ENCODE data around the gene RNF144A. TPM values are rescaled to one million over a fixed set of nuclear protein-coding genes. Genes with fewer than 3 reads are reported as not detected.

The RNF144A gene
- total RNA-seq, 1 experiment from 2014 or later: 13.6 TPM

DNA sequence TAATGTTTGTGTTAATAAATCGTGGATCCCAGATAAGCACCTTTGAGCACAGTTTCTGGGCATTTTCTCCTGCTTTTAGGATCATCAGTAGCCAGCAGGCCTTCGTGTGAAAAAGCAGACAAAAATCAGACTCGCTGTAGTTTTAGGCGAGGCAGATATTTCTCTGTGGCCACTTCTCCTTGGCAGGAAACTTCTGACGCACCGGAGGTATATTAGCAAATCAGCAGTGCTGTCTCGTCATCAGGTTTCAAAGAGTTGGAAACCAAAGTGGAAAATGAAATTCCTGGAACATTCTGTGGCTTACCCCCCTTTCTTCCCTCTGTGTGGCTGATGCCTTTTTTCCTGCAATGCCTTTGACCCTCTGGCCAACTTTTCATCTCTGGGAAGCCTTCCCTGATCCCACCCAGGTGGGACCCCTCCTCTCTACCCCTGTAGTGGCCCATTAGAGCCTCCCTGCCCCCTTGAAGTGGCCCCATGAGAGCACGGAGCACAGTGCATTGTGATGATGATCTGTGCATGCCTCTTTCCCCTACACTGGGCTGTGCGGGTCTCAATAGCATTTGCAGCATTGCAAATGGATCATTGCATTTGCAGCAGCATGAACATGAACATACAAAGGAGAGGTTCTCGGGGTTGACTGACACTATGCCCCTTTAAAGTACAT is 93.3 kb downstream of the RNF144A start:
- ChIA-PET CTCF (interaction anchor here (1.2 kb wide), 1 partner anchor 113 kb away, joined by 3 read pairs; no protein-coding TSS in a partner anchor), POLR2A (no interaction called here)
- peak; percentile 50 for ATAC-seq
- Mint-ChIP-seq H3K4me3 (no peak overlapping the region), H3K27ac (no peak overlapping the region), H3K9me3 (no peaks in the 10 kb centered on the region), H3K4me1 (peaks cover 7% of the 10 kb centered on the region), H3K36me3 (no peaks in the 10 kb centered on the region), H3K27me3 (ENCODE audit: low read depth) (no peaks in the 10 kb centered on the region)
- DNase-seq (ENCODE audit: low spot score): no peak
- TF ChIP-seq NR3C1 (CRISPR knock-in tag; conservative IDR thresholded peaks at IDR 0.05; ENCODE audit: low read depth) (no peak), ZNF671 (CRISPR knock-in tag; IDR thresholded peaks at IDR 0.05) (no peak), CREB1 (CRISPR knock-in tag; IDR thresholded peaks at IDR 0.05) (no peak)
- TF ChIP-seq, protein P1, sequence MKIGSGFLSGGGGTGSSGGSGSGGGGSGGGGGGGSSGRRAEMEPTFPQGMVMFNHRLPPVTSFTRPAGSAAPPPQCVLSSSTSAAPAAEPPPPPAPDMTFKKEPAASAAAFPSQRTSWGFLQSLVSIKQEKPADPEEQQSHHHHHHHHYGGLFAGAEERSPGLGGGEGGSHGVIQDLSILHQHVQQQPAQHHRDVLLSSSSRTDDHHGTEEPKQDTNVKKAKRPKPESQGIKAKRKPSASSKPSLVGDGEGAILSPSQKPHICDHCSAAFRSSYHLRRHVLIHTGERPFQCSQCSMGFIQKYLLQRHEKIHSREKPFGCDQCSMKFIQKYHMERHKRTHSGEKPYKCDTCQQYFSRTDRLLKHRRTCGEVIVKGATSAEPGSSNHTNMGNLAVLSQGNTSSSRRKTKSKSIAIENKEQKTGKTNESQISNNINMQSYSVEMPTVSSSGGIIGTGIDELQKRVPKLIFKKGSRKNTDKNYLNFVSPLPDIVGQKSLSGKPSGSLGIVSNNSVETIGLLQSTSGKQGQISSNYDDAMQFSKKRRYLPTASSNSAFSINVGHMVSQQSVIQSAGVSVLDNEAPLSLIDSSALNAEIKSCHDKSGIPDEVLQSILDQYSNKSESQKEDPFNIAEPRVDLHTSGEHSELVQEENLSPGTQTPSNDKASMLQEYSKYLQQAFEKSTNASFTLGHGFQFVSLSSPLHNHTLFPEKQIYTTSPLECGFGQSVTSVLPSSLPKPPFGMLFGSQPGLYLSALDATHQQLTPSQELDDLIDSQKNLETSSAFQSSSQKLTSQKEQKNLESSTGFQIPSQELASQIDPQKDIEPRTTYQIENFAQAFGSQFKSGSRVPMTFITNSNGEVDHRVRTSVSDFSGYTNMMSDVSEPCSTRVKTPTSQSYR (CRISPR knock-in tag; IDR thresholded peaks at IDR 0.05): no peak

DNA sequence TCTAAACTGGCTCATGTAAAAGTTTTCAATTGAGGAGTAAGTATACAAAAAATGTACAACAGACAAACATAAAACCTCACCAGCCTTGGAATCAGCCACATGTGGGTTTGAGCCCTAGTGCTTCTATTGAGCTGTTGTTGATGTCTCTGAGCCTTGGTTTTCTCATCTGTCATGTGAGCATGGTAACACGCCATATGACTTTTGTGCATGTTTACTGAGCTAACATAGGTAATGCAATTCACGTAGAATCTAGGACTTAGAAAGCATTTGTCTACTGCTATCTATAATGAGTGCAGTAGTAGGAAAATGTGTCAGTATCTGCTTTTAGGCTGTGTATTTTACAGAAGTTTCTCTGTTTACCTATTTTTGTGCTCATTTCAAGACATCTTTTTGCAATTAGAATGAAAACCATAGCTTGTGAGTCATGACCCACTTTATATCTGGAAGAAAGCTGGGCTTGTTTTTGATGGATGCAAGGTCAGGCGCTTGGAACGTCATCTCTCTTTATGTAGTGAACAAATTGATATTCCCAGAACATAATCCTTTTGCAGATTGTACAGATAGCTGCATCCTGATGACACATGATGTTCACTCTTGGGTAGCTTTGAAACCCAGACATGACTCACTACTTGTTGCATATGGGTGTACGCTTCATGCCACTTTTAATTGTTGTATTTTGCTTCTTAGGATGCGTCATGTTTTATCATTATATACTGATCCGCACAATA is 94.3 kb downstream of the RNF144A start:
- TF ChIP-seq RORB (CRISPR knock-in tag; IDR thresholded peaks at IDR 0.05) (no peak), FOXP1 (CRISPR knock-in tag; IDR thresholded peaks at IDR 0.05; ENCODE audit: borderline replicate concordance) (no peak), GTF2I (CRISPR knock-in tag; conservative IDR thresholded peaks at IDR 0.05) (no peak), TEAD1 (CRISPR knock-in tag; IDR thresholded peaks at IDR 0.05) (no peak)
- TF ChIP-seq, protein P2, sequence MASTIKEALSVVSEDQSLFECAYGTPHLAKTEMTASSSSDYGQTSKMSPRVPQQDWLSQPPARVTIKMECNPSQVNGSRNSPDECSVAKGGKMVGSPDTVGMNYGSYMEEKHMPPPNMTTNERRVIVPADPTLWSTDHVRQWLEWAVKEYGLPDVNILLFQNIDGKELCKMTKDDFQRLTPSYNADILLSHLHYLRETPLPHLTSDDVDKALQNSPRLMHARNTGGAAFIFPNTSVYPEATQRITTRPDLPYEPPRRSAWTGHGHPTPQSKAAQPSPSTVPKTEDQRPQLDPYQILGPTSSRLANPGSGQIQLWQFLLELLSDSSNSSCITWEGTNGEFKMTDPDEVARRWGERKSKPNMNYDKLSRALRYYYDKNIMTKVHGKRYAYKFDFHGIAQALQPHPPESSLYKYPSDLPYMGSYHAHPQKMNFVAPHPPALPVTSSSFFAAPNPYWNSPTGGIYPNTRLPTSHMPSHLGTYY (CRISPR knock-in tag; IDR thresholded peaks at IDR 0.05): no peak
- TF ChIP-seq, protein P3, sequence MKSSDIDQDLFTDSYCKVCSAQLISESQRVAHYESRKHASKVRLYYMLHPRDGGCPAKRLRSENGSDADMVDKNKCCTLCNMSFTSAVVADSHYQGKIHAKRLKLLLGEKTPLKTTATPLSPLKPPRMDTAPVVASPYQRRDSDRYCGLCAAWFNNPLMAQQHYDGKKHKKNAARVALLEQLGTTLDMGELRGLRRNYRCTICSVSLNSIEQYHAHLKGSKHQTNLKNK (CRISPR knock-in tag; IDR thresholded peaks at IDR 0.05): no peak
- ChIA-PET POLR2A (no interaction called here), CTCF (no interaction called here)
- DNase-seq (ENCODE audit: low spot score) (no peak), ATAC-seq (no peak)
- Mint-ChIP-seq H3K27ac (no peak overlapping the region), H3K27me3 (ENCODE audit: low read depth) (no peaks in the 10 kb centered on the region), H3K9me3 (no peaks in the 10 kb centered on the region), H3K4me1 (peaks cover 7% of the 10 kb centered on the region), H3K4me3 (no peak overlapping the region), H3K36me3 (no peaks in the 10 kb centered on the region)

DNA sequence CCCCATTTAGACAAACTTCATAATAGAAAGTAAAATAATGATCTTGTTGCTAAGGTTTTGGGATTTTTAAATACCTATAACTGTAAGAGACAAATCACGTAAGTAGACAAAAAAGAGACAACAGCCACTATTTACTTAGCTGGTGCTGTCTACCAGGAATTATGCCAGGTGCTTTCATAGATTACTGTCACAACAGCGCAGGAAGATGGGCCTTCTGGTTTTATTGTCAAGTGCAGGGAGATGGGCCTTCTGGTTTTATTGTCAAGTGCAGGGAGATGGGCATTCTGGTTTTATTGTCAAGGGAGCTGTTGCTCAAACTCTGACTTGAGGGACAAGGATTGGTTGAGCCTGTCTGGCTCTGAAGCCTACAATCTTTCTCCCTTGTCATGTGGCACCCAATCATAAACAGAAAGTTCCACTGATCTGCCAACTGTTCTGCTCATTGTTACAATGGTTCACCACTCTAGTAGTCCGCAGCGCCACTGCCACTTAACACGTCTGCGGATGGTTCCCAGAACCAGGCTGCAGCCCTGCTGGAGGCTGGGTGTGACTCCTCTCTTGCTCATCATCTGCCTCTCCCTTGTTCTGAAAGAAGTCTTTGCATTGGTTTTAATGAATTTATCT is 95.0 kb downstream of the RNF144A start:
- no peaks in the 10 kb centered on the region for H3K27me3 Mint-ChIP-seq (ENCODE audit: low read depth)
- ChIA-PET POLR2A (no interaction called here), CTCF (no interaction called here)
- no peaks in the 10 kb centered on the region for H3K36me3 Mint-ChIP-seq
- ATAC-seq: no peak
- DNase-seq (ENCODE audit: low spot score): no peak
- H3K4me1 Mint-ChIP-seq: peaks cover 7% of the 10 kb centered on the region
- H3K27ac Mint-ChIP-seq: no peak overlapping the region
- no peaks in the 10 kb centered on the region for H3K9me3 Mint-ChIP-seq
- no peak overlapping the region for H3K4me3 Mint-ChIP-seq
- TF ChIP-seq ELF4 (CRISPR knock-in tag; IDR thresholded peaks at IDR 0.05; ENCODE audit: low read depth) (no peak), ZNF263 (CRISPR knock-in tag; IDR thresholded peaks at IDR 0.05; ENCODE audit: low read depth) (no peak), ZNF671 (CRISPR knock-in tag; IDR thresholded peaks at IDR 0.05) (no peak), TP53 (CRISPR knock-in tag; IDR thresholded peaks at IDR 0.05) (no peak), RORB (CRISPR knock-in tag; IDR thresholded peaks at IDR 0.05) (no peak), ZNF396 (CRISPR knock-in tag; IDR thresholded peaks at IDR 0.05; ENCODE audit: borderline replicate concordance) (no peak), FOXK1 (CRISPR knock-in tag; IDR thresholded peaks at IDR 0.05) (no peak), PRRX2 (CRISPR knock-in tag; IDR thresholded peaks at IDR 0.05) (no peak), ZNF416 (CRISPR knock-in tag; IDR thresholded peaks at IDR 0.05) (no peak), SOX15 (CRISPR knock-in tag; IDR thresholded peaks at IDR 0.05) (no peak)
- TF ChIP-seq, protein P4, sequence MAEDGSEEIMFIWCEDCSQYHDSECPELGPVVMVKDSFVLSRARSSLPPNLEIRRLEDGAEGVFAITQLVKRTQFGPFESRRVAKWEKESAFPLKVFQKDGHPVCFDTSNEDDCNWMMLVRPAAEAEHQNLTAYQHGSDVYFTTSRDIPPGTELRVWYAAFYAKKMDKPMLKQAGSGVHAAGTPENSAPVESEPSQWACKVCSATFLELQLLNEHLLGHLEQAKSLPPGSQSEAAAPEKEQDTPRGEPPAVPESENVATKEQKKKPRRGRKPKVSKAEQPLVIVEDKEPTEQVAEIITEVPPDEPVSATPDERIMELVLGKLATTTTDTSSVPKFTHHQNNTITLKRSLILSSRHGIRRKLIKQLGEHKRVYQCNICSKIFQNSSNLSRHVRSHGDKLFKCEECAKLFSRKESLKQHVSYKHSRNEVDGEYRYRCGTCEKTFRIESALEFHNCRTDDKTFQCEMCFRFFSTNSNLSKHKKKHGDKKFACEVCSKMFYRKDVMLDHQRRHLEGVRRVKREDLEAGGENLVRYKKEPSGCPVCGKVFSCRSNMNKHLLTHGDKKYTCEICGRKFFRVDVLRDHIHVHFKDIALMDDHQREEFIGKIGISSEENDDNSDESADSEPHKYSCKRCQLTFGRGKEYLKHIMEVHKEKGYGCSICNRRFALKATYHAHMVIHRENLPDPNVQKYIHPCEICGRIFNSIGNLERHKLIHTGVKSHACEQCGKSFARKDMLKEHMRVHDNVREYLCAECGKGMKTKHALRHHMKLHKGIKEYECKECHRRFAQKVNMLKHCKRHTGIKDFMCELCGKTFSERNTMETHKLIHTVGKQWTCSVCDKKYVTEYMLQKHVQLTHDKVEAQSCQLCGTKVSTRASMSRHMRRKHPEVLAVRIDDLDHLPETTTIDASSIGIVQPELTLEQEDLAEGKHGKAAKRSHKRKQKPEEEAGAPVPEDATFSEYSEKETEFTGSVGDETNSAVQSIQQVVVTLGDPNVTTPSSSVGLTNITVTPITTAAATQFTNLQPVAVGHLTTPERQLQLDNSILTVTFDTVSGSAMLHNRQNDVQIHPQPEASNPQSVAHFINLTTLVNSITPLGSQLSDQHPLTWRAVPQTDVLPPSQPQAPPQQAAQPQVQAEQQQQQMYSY (CRISPR knock-in tag; IDR thresholded peaks at IDR 0.05): no peak
- TF ChIP-seq, protein P5, sequence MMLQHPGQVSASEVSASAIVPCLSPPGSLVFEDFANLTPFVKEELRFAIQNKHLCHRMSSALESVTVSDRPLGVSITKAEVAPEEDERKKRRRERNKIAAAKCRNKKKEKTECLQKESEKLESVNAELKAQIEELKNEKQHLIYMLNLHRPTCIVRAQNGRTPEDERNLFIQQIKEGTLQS (CRISPR knock-in tag; conservative IDR thresholded peaks at IDR 0.05): no peak
- TF ChIP-seq, protein P2 (CRISPR knock-in tag; IDR thresholded peaks at IDR 0.05): no peak
